ENCODE results near the gene PHTF2.

The PHTF2 gene

DNA sequence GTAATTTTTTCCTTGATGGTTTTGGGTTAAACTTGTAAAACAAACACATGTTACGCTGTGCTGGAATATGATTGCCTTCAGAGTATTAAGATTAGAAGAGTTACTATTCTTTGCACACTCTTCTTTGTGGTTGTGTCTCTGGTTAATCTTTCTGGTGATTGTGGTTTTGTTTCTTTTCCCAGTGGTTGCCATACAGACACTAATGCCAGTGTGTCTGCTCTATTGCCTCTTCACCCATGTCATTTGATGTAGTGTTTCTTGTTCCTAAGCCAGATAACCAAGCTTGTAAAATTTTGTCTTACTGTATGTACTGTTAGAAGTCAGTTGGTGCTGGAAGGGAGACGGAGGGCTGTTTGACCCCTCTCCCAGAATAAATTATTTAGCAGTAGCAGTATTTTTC is 124.8 kb downstream of the PHTF2 start:
- TF ChIP-seq MAX (IDR thresholded peaks at IDR 0.05) (no peak), RAD21 (IDR thresholded peaks at IDR 0.05; ENCODE audit: low read depth) (no peak), REST (IDR thresholded peaks at IDR 0.05; ENCODE audit: low read depth) (no peak), USF1 (IDR thresholded peaks at IDR 0.05) (no peak), NFIC (IDR thresholded peaks at IDR 0.05) (no peak), FOXM1 (IDR thresholded peaks at IDR 0.05; ENCODE audit: borderline replicate concordance, low read depth) (no peak), ZBTB7A (IDR thresholded peaks at IDR 0.05; ENCODE audit: low read depth) (no peak), CEBPB (IDR thresholded peaks at IDR 0.05) (no peak), TEAD4 (IDR thresholded peaks at IDR 0.05) (no peak), TAF1 (IDR thresholded peaks at IDR 0.05; ENCODE audit: low read depth) (no peak), EP300 (IDR thresholded peaks at IDR 0.05; ENCODE audit: borderline replicate concordance) (no peak), TCF12 (IDR thresholded peaks at IDR 0.05; ENCODE audit: low read depth) (no peak), YY1 (IDR thresholded peaks at IDR 0.05; ENCODE audit: low read depth) (no peak)

- TF ChIP-seq EGR1 (IDR thresholded peaks at IDR 0.05) (no peak), FOXM1 (IDR thresholded peaks at IDR 0.05; ENCODE audit: borderline replicate concordance, low read depth) (no peak), RAD21 (IDR thresholded peaks at IDR 0.05; ENCODE audit: low read depth) (no peak), NFIC (IDR thresholded peaks at IDR 0.05) (no peak), EP300 (IDR thresholded peaks at IDR 0.05; ENCODE audit: borderline replicate concordance) (no peak), TAF1 (IDR thresholded peaks at IDR 0.05; ENCODE audit: low read depth) (no peak), CREB1 (IDR thresholded peaks at IDR 0.05; ENCODE audit: low read depth) (no peak)
Observed at GRCh38 chr7:77930496-77930895, 131.9 kb downstream of the PHTF2 start.

- no peak for TF ChIP-seq EP300 (IDR thresholded peaks at IDR 0.05; ENCODE audit: borderline replicate concordance)
- no peak for TF ChIP-seq CREB1 (IDR thresholded peaks at IDR 0.05; ENCODE audit: low read depth)
- no peak for TF ChIP-seq ZBTB7A (IDR thresholded peaks at IDR 0.05; ENCODE audit: low read depth)
- TF ChIP-seq MAX (IDR thresholded peaks at IDR 0.05): no peak
- no peak for TF ChIP-seq EGR1 (IDR thresholded peaks at IDR 0.05)
- TF ChIP-seq USF1 (IDR thresholded peaks at IDR 0.05): no peak
- no peak for TF ChIP-seq FOXM1 (IDR thresholded peaks at IDR 0.05; ENCODE audit: borderline replicate concordance, low read depth)
Observed at GRCh38 chr7:77931841-77932240, 133.3 kb downstream of the PHTF2 start.

DNA sequence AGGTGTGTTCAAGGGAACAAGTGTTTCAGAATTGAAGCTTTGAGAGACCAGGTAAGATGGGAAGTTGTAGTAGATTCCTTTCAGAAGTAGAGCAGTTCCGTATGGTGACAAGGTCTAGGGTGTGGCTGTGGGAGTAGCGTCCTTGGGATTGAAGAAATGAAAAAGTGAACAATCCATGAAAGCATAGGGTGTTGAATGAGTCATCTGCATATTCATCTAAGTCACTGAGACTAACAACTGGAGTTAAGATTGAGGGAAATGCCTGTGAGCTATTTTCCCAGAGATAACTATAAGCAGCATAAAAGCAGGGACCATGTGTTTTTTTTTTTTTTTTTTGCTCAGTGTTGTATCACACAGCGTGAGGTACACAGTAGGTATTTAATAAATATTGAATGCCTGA is 134.8 kb downstream of the PHTF2 start:
- no peak for TF ChIP-seq CREB1 (IDR thresholded peaks at IDR 0.05; ENCODE audit: low read depth)
- TF ChIP-seq MAX (IDR thresholded peaks at IDR 0.05): no peak
- no peak for TF ChIP-seq USF1 (IDR thresholded peaks at IDR 0.05)
- no peak for TF ChIP-seq TCF12 (IDR thresholded peaks at IDR 0.05; ENCODE audit: low read depth)
- TF ChIP-seq TAF1 (IDR thresholded peaks at IDR 0.05; ENCODE audit: low read depth): no peak
- no peak for TF ChIP-seq EGR1 (IDR thresholded peaks at IDR 0.05)
- no peak for TF ChIP-seq TEAD4 (IDR thresholded peaks at IDR 0.05)
- no peak for TF ChIP-seq RAD21 (IDR thresholded peaks at IDR 0.05; ENCODE audit: low read depth)
- no peak for TF ChIP-seq YY1 (IDR thresholded peaks at IDR 0.05; ENCODE audit: low read depth)
- TF ChIP-seq ZBTB7A (IDR thresholded peaks at IDR 0.05; ENCODE audit: low read depth): no peak
- no peak for TF ChIP-seq CEBPB (IDR thresholded peaks at IDR 0.05)
- TF ChIP-seq EP300 (IDR thresholded peaks at IDR 0.05; ENCODE audit: borderline replicate concordance): no peak

DNA sequence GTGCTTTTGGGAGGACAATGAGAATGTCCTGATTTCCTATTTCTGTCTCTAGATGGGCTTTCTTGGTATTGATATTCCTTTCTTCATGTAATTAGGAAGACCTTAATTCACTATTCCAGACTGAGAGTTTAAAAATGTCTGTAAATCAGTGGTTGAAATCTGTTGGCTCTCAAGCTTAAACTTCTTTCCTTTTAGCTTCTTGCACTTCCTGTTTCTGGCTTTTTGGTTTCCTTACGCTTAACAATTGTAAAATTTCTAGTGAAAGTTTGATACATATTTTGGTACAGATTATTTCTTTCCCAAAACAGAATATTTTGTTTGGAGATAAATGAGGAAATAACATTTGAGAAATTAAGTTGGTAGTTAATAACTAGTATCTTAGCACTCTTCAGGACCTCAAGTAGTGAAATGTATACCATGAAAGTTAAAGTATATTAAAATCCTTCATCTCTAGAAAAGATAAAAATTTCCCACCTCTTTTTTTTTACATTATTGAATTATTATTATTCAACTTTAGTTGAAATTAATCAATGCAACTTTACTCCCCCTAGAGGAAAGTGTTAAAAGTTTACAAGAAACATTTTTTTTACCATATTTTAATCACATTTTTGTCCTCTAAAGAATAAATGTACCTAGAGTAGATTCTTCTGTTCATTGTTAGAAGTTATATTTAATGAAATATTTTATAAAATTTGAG is 137.2 kb downstream of the PHTF2 start:
- TF ChIP-seq EP300 (IDR thresholded peaks at IDR 0.05; ENCODE audit: borderline replicate concordance): no peak
- TF ChIP-seq TEAD4 (IDR thresholded peaks at IDR 0.05): no peak
- TF ChIP-seq CREB1 (IDR thresholded peaks at IDR 0.05; ENCODE audit: low read depth): no peak
- TF ChIP-seq RAD21 (IDR thresholded peaks at IDR 0.05; ENCODE audit: low read depth): peak; percentile 14; the same call in 1 of the 2 replicates

DNA sequence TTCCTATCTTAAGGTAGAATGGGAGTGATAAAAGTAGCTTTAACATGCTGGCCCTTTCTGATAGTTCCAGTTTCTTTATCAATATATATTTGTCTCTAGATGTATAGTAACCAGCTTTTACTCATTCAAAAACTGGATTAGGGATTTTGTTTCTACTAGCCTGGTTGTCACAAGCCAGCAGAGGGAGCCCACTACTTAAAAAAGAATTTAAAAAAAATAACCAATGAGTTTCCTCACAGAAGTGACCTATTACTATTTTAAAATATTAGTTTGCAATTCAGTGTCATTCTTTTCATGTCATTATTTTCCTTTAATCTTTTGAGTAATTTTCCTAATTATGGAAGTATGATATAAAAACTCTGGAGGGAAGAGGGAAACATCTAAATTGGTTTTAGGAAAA is 142.1 kb downstream of the PHTF2 start:
- TF ChIP-seq MAX (IDR thresholded peaks at IDR 0.05) (no peak), RAD21 (IDR thresholded peaks at IDR 0.05; ENCODE audit: low read depth) (peak; percentile 42)

DNA sequence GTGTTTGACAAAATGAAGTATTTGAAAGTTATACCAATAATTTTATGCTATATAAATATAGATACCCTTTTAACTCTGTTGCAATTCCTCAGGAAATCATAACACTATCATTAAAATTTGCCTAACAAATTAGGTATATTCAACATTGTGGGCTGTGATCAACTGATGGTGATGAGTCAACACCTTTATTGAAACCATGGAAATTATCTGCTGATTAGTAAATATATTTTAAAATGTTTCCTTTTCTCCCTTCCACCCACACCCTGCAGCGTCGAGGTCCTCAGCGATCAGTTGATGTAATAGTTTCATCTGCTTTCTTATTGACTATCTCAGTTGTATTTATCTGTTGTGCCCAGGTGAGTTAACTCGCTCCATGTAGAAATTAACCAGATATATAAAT is 143.9 kb downstream of the PHTF2 start:
- TF ChIP-seq REST (IDR thresholded peaks at IDR 0.05; ENCODE audit: low read depth) (no peak), FOXM1 (IDR thresholded peaks at IDR 0.05; ENCODE audit: borderline replicate concordance, low read depth) (no peak), YY1 (IDR thresholded peaks at IDR 0.05; ENCODE audit: low read depth) (no peak), CREB1 (IDR thresholded peaks at IDR 0.05; ENCODE audit: low read depth) (no peak), NFIC (IDR thresholded peaks at IDR 0.05) (no peak), TEAD4 (IDR thresholded peaks at IDR 0.05) (no peak), CEBPB (IDR thresholded peaks at IDR 0.05) (no peak), USF1 (IDR thresholded peaks at IDR 0.05) (no peak), EGR1 (IDR thresholded peaks at IDR 0.05) (no peak), EP300 (IDR thresholded peaks at IDR 0.05; ENCODE audit: borderline replicate concordance) (no peak), MAX (IDR thresholded peaks at IDR 0.05) (no peak), TCF12 (IDR thresholded peaks at IDR 0.05; ENCODE audit: low read depth) (no peak), TAF1 (IDR thresholded peaks at IDR 0.05; ENCODE audit: low read depth) (no peak), ZBTB7A (IDR thresholded peaks at IDR 0.05; ENCODE audit: low read depth) (no peak), RAD21 (IDR thresholded peaks at IDR 0.05; ENCODE audit: low read depth) (no peak)
